Cerebellar cortex (tissue), 1 donor: ENCODE data around the gene ALDH4A1.

Source experiments
- DNase-seq: peaks from one replicate; pipeline ENCODE4 v3.0.0-alpha.2; 2015; ENCODE audit warnings: low spot score

Gene ALDH4A1

GRCh38 chr1:18922848-18923755 lies 20.7 kb upstream of the ALDH4A1 start:
- no peak for DNase-seq

DNA sequence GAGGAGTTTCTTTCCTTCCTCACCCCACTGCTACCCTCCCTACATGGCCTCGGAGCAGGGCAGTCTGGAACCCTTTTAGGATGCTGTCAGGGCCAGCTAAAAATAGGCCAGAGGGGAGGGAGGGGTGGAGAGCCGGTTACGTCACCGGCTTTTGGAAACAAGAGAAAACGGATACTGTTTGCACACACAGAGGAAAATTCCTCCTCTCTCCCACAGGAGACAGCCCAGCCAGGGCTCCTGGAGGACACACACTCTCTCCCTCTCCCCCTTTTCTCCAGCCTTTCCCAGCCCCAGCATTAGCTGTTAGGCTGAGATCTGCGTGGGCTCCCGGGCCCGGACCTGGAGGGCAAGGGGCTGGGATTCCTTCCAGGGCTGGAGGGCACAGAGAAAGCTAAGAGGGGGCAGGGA lies 20.0 kb upstream of the ALDH4A1 start:
- peak; percentile 98 for DNase-seq

DNA sequence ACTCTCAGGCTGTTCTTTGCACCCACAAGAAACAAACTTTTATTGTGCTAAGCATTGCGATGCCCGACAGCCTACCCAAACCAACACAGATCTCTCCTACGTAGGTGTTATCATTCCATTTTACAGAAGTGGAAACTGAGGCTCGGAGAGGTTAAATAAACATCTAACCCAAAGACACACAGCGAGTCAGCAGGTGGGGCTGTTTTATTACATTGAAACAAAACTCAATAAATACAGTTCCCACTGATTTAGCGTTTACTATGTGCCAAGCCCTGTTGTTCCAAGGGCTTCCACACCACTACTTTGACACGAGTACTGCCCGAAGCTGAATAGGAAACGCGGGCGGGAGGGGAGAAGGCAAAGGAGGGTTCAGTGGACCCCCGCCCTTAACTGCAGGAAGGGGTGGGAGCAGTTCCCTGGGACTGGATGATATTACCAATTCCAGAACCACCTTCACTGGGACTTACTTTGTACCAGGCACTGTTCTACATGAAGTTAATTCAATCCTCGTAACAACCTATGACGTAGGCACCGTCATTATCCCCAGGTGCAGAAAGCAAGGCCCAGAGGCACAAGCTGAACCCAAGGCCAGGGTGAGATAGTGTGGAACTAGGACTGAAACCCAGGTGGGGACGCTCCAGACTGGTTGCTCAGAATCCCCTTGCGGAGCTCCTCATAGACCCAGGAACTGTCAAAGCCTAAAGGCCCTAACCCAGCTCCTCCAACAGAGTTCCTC lies 19.3 kb upstream of the ALDH4A1 start:
- no peak for DNase-seq

- no peak for DNase-seq
Observed at GRCh38 chr1:18920931-18921330, 18.6 kb upstream of the ALDH4A1 start.

DNA sequence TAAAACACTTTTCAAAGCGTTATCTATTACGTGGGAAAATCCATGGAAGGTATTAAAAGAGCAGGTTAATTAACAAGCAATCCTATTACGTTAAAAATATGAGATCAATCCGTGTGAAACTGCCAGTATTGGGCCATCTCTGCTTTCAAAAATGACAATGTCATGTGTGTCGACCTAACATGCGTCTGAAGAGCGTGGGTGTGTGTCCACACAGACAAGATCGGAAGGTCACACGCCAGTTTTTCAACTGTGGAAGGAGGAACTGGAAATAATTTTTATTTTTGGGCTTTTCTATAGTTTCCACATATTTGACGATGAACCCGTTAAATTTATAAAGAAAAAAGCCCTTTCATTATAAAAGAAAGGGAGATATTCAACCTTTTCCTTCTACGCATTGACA lies 17.6 kb upstream of the ALDH4A1 start:
- DNase-seq: no peak

DNA sequence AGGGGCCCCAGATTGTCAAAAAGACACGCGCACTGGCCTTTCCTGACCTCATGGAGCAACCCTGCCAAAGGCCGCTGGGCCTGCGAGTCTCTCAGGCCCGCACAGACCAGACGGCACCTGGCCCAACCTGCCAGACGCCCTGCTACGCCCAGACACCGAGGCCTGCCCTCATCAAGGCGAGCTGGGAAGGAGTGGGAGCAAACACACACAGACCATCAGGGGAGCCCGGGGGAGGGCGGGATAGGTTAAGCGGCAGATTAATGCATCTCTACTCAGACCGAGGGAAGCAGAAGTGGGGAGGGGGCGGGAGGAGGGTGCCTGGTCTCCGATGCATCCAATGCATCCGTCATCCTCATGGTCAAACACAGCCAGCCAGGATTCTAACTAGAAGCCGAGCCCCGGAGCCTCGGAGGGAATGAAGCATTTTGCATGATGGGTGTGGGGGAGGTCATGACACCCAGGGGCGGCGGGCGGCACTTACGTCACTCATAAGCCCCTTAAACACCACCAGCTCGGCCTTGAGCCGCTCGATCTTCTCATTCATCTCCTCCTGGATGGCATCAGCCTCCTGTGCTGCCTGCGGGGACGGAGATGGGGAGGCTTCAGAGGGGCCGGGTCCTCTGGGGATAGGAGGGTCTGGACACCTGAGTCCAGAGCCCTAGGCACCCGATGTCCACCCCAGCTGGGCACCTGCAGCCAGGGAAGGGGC lies 17.0 kb upstream of the ALDH4A1 start:
- DNase-seq: peak; percentile 56

DNA sequence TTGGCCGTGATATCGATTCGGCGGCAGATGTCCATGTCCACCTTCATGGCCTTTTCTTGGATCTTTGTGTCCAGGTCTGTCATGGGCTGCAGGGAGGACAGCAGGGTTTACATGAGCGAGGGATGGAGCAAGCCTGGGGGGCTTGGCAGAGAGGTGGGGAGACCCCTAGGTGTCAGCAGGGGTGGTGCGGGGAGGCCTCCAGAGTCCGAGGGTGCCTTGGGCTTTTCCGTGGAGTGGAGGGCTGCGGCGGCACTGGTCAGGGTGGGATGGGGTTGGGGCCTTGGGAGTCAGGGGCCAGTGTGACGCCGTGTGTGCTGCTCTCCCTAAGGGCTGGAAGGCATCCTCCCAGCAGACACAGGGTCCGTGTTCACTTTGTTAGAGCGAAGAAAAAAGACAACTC lies 16.1 kb upstream of the ALDH4A1 start:
- no peak for DNase-seq

GRCh38 chr1:18917071-18917799 lies 14.9 kb upstream of the ALDH4A1 start:
- no peak for DNase-seq

DNA sequence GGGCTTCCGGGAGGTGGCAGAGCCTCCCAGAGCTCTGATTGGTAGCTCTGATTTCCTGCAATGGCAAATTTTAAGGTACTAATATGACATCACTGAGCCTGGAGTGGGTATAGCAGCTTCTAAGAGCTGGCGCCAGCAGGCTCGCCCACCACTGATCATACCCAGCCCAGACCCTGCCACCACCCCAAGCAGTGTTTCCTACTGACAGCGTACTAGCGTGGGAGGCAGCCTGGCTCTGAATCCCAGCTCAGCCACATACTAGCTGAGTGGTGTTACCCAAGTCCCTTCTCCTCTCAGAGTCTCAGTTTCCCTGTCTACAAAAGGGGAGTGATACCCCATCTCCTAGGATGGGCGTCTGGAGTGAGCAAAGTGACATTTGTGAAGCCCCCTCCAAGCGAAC lies 13.0 kb upstream of the ALDH4A1 start:
- no peak for DNase-seq

DNA sequence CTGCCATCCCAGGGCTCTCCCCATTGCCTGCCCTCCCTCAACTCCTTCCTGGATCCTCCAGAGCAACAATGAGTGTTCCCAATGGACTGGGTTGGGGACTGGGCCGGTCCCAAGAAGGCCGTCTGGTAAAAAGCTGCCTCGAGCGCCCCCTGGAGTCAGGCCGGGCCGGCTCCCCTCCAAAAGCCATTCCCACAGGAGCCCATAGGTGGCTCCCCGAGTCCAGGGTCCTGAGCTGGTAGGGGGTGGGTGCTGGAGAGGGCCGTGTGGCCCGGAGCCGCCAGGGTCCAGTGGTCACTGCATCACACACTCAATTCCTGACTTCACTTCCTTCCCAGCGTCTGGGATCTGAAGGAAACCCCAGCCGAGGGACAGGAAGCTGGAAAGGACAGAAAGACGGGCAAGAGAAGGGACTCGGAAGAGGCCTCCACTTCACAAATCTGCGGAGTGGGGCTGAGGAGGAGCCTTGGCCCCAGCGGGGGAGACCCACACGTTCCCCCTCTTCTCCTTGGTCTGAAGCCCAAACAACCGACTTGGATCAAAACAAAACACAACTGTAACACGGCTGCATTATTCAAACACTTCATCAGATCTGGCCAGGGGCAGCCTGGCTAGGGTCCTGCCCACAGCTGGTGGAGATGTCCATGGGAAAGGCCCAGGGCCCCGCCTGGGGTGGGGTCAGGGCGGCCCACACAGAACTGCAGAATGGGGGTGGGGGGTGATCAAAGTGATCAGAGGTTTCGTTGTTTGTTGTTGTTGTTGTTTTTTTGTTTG lies 10.9 kb upstream of the ALDH4A1 start:
- peak; percentile 70 for DNase-seq

DNA sequence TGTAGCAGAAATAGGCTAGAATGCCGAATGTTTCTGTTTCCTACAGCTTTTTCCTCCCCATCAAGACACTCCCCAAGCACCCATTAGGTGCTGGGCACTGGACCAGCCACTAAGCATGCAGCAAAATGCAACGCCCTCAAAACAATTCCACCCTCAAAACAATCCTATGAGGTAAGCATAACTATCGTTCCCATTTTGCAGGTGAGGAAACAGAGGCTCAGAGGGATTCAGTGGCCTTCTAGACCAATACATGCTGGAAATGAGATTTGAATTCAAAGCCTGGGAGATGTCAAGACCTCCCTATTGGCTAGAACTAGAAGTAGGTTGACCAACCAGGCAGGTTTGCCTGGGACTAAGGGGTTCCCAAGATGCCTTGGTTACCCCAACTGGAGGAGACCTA lies 10.2 kb upstream of the ALDH4A1 start:
- no peak for DNase-seq

GRCh38 chr1:18908911-18909771 lies 6.8 kb upstream of the ALDH4A1 start:
- no peak for DNase-seq

- no peak for DNase-seq
Observed at GRCh38 chr1:18907917-18908845, 5.8 kb upstream of the ALDH4A1 start.

DNA sequence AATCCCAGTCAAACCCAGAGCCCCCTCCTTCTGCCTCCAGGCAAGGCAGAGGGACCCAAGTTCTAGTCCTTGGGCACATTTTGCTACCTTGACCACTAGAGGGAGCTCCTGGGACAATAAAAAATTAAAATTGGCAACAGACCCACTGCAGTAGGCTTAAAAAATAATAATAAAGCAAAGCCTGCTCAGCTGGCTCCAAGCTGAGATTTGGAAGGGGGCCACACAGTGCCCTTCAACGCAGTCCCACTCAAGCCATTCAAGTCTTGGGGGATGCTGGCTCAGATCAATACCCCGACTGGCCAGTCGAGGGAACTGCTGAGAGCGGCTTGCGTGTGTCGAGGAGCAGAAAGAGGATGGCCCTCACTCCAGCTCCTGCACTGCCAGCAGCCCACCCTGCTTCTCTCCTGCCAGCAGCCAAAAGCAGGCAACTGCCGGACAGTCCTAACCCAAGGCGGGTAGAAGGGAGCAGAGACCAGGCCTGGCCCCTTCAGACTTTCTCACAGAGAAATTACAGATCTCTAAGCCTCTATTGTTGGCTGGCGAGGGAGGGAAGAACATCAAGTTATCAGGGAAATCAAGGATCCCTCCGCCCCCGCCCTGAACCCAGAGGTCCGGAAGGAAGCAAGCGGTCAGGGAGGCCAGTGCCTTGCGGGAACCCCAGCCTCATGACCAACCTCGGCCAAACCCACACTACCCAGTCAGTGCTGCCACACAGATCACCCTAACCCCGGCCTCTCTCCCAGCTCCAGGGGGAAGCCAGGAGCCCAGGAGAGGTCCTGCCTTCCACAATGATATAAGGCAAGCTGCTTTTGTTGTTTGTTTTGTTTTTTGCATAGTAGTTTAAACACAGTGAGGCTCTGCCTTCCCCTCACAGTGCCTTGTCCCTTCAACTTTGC lies 4.9 kb upstream of the ALDH4A1 start:
- DNase-seq: peak; percentile 85

GRCh38 chr1:18903291-18903756 lies 969 bp upstream of the ALDH4A1 start:
- DNase-seq: no peak

DNA sequence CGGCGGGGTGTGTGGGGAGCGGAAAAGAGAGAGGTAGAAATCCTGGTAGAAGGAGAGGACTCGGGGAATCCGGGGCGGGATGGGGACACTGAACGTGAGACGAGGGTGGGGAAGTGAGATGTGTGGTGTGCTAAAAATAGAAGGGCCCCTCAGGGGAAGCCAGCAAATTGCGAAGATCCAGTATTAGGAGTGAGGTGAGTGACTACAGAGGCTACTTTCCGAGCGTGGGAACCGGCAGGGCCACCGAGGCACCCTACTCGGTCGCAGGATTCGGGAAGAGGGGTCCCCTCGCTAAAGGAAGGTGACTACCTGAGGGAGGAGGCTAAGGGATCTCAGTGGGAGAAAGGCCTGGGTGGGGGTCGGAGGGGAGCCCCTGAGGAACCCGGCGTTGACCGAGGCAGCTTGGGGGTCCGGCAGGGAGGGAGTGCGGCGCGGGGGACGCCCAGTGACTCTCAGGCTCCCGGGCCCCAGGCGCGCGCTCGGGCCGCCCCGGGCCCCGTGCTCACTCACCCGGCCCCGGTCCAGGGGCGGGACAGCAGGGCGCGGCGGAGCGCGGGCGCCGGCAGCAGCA lies 318 bp downstream of the ALDH4A1 start:
- no peak for DNase-seq

GRCh38 chr1:18901147-18901951 lies 1.0 kb downstream of the ALDH4A1 start:
- DNase-seq: no peak
